ENCODE data around the gene EID1.

The EID1 gene

DNA sequence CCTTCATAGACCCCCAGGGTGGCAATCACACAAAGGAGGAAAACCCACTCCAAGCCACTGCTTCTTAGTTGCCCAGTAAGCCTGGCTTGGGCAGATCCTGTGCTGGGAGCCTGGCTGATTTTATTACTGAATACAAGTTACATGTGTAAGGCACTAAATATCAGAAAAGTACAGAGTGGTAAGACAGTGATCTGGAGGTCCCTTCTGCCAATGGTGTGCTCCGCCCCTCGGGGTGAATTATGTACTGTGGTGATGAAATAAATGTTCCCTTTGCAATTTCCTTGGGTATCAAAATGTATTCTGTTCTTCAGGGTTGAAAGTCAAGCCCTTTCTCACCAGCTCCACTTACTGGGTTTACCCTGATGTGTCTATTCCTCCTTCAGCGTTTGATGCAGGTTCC, 38.8 kb downstream of the EID1 start:
- Histone ChIP-seq H3K79me2 (ENCODE audit: low read length) (no peaks in the 10 kb centered on the region), H3K9ac (ENCODE audit: low read length) (no peak overlapping the region), H3K9me2 (replicated peaks; ENCODE audit: insufficient read depth, low read length) (no peaks in the 10 kb centered on the region), H3K4me3 (ENCODE audit: low read length) (no peak overlapping the region), H3K4me2 (ENCODE audit: low read depth, low read length) (no peak overlapping the region), H3K27me3 (replicated peaks; ENCODE audit: insufficient read depth, low read length) (no peaks in the 10 kb centered on the region), H3K27ac (ENCODE audit: low read length) (no peak overlapping the region), H3K36me3 (replicated peaks; ENCODE audit: insufficient read depth, low read length) (no peaks in the 10 kb centered on the region), H3F3A (ENCODE audit: insufficient read depth, low read length) (no peaks in the 10 kb centered on the region), H3K9me3 (replicated peaks; ENCODE audit: insufficient read depth, low read length) (no peaks in the 10 kb centered on the region), H3K4me1 (ENCODE audit: low read length) (no peaks in the 10 kb centered on the region), H4K20me1 (ENCODE audit: insufficient read depth, low read length) (no peaks in the 10 kb centered on the region), H2AFZ (ENCODE audit: low read length) (no peak overlapping the region)
- DNase-seq: no peak
- TF ChIP-seq, protein P1, sequence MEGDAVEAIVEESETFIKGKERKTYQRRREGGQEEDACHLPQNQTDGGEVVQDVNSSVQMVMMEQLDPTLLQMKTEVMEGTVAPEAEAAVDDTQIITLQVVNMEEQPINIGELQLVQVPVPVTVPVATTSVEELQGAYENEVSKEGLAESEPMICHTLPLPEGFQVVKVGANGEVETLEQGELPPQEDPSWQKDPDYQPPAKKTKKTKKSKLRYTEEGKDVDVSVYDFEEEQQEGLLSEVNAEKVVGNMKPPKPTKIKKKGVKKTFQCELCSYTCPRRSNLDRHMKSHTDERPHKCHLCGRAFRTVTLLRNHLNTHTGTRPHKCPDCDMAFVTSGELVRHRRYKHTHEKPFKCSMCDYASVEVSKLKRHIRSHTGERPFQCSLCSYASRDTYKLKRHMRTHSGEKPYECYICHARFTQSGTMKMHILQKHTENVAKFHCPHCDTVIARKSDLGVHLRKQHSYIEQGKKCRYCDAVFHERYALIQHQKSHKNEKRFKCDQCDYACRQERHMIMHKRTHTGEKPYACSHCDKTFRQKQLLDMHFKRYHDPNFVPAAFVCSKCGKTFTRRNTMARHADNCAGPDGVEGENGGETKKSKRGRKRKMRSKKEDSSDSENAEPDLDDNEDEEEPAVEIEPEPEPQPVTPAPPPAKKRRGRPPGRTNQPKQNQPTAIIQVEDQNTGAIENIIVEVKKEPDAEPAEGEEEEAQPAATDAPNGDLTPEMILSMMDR (IDR thresholded peaks at IDR 0.05; ENCODE audit: low read length): no peak
- TF ChIP-seq EZH2phosphoT487 (IDR thresholded peaks at IDR 0.05; ENCODE audit: low read length) (no peak), EZH2 (optimal IDR thresholded peaks at IDR 0.05; ENCODE audit: low read depth, low read length) (no peak)

DNA sequence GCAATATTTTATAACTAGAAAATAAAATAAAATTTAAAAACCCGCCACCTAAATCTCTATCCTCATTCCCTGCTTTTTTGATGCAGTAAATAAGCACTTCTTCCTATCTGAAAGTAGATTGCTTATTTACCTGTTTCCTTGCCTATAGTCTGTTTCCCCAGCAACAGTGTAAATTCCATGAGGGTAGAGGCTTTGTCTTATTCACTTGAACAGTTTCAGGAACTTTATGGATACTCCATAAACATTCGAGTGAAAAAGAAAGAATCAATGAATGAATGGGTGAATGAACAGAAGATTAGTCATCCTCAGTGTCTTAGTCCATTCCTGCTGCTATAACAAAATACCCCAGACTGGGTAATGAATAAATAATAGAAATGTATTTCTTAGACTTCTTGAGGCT, 44.1 kb downstream of the EID1 start:
- H3F3A ChIP-seq (ENCODE audit: insufficient read depth, low read length): no peaks in the 10 kb centered on the region
- no peak overlapping the region for H2AFZ ChIP-seq (ENCODE audit: low read length)
- no peak for DNase-seq
- no peaks in the 10 kb centered on the region for H4K20me1 ChIP-seq (ENCODE audit: insufficient read depth, low read length)
- H3K9ac ChIP-seq (ENCODE audit: low read length): no peak overlapping the region
- H3K36me3 ChIP-seq (replicated peaks; ENCODE audit: insufficient read depth, low read length): no peaks in the 10 kb centered on the region
- no peaks in the 10 kb centered on the region for H3K79me2 ChIP-seq (ENCODE audit: low read length)
- no peaks in the 10 kb centered on the region for H3K9me2 ChIP-seq (replicated peaks; ENCODE audit: insufficient read depth, low read length)
- H3K27ac ChIP-seq (ENCODE audit: low read length): no peak overlapping the region
- no peaks in the 10 kb centered on the region for H3K27me3 ChIP-seq (replicated peaks; ENCODE audit: insufficient read depth, low read length)
- H3K4me2 ChIP-seq (ENCODE audit: low read depth, low read length): no peak overlapping the region
- H3K4me3 ChIP-seq (ENCODE audit: low read length): no peak overlapping the region
- TF ChIP-seq EZH2 (optimal IDR thresholded peaks at IDR 0.05; ENCODE audit: low read depth, low read length) (no peak), EZH2phosphoT487 (IDR thresholded peaks at IDR 0.05; ENCODE audit: low read length) (no peak)
- TF ChIP-seq, protein P1 (IDR thresholded peaks at IDR 0.05; ENCODE audit: low read length): no peak
- H3K9me3 ChIP-seq (replicated peaks; ENCODE audit: insufficient read depth, low read length): no peaks in the 10 kb centered on the region
- H3K4me1 ChIP-seq (ENCODE audit: low read length): no peaks in the 10 kb centered on the region

DNA sequence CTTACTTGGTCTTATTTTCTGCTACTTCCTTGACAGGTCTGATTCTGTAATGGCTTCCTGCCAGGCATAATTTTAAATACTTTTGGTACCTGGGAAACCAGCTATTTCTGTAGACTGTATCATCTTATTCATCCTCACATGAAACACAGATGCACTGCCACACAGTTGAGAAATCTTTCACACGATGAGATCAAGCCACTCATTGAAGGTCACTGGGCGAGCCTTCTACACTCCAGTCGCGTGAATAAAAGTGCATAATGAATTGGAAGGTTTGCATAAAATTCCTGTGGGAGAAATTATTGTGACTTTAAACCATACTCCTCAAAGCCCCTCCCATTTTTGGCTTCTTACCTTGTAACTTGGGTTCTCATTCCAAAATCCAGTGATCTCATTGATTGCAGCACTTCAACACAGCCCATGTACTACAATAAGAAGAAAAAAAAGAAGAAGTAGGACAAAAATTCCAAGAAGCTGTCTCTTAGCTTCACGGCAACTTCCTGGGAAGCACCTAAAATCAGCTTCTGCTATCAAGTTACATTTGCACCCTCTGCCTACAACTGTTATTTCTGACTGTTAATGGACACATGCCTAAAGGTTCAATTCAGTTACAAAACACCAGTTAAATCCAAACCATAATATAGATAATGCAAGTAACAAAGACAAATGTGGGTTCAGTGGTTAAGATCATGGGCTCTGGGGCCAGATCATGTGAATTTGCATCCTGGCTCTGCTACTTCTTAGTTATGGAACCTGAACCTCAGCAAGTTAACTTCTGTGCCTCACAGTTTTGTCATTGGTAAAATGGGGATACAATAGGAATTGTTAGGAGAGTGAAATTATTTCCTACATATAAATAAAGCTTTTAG, 46.8 kb downstream of the EID1 start:
- no peak for DNase-seq
- Histone ChIP-seq H3K9me2 (replicated peaks; ENCODE audit: insufficient read depth, low read length) (no peaks in the 10 kb centered on the region), H3K4me2 (ENCODE audit: low read depth, low read length) (no peak overlapping the region), H3K4me3 (ENCODE audit: low read length) (no peak overlapping the region), H3F3A (ENCODE audit: insufficient read depth, low read length) (no peaks in the 10 kb centered on the region), H4K20me1 (ENCODE audit: insufficient read depth, low read length) (no peaks in the 10 kb centered on the region), H3K27ac (ENCODE audit: low read length) (no peak overlapping the region), H2AFZ (ENCODE audit: low read length) (no peak overlapping the region), H3K4me1 (ENCODE audit: low read length) (no peaks in the 10 kb centered on the region), H3K36me3 (replicated peaks; ENCODE audit: insufficient read depth, low read length) (no peaks in the 10 kb centered on the region), H3K9me3 (replicated peaks; ENCODE audit: insufficient read depth, low read length) (no peaks in the 10 kb centered on the region), H3K9ac (ENCODE audit: low read length) (no peak overlapping the region), H3K27me3 (replicated peaks; ENCODE audit: insufficient read depth, low read length) (no peaks in the 10 kb centered on the region), H3K79me2 (ENCODE audit: low read length) (no peaks in the 10 kb centered on the region)
- TF ChIP-seq EZH2phosphoT487 (IDR thresholded peaks at IDR 0.05; ENCODE audit: low read length) (no peak), EZH2 (optimal IDR thresholded peaks at IDR 0.05; ENCODE audit: low read depth, low read length) (no peak)
- TF ChIP-seq, protein P1 (IDR thresholded peaks at IDR 0.05; ENCODE audit: low read length): no peak

Measured in MM.1S (cell line).